GM10266 (cell line): Measurements from ENCODE around the gene ZNF569.

Experiments
- DNase-seq: peaks from one replicate; pipeline ENCODE4 v3.0.0; 2012; ENCODE audit errors: extremely low spot score
- TF ChIP-seq, protein P1 (sequence below): IDR thresholded peaks from 2 replicates; pipeline ENCODE4 v1.5.1; 2012; ENCODE audit warnings: mild to moderate bottlenecking, low read depth; ENCODE audit not compliant: control insufficient read depth, insufficient read depth; ENCODE audit errors: missing control alignments

ZNF569 gene

DNA sequence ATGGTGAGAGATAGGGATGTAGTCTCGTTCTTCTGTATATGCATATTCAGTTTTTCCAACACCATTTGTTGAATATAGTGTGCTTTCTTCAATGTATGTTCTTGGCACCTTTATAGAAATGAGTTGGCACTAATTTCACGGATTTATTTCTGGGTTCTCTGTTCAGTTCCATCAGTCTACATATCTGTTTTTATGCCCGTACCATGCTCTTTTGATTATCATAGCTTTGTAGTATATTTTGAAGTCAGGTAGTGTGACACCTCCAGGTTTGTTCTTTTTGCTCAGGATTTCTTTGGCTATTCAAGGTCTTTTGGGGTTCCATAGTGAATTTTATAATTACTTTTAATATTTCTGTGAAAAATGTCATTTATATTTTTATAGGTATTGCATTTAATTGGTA is 25.0 kb upstream of the ZNF569 start:
- TF ChIP-seq, protein P1, sequence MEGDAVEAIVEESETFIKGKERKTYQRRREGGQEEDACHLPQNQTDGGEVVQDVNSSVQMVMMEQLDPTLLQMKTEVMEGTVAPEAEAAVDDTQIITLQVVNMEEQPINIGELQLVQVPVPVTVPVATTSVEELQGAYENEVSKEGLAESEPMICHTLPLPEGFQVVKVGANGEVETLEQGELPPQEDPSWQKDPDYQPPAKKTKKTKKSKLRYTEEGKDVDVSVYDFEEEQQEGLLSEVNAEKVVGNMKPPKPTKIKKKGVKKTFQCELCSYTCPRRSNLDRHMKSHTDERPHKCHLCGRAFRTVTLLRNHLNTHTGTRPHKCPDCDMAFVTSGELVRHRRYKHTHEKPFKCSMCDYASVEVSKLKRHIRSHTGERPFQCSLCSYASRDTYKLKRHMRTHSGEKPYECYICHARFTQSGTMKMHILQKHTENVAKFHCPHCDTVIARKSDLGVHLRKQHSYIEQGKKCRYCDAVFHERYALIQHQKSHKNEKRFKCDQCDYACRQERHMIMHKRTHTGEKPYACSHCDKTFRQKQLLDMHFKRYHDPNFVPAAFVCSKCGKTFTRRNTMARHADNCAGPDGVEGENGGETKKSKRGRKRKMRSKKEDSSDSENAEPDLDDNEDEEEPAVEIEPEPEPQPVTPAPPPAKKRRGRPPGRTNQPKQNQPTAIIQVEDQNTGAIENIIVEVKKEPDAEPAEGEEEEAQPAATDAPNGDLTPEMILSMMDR, result no peak

DNA sequence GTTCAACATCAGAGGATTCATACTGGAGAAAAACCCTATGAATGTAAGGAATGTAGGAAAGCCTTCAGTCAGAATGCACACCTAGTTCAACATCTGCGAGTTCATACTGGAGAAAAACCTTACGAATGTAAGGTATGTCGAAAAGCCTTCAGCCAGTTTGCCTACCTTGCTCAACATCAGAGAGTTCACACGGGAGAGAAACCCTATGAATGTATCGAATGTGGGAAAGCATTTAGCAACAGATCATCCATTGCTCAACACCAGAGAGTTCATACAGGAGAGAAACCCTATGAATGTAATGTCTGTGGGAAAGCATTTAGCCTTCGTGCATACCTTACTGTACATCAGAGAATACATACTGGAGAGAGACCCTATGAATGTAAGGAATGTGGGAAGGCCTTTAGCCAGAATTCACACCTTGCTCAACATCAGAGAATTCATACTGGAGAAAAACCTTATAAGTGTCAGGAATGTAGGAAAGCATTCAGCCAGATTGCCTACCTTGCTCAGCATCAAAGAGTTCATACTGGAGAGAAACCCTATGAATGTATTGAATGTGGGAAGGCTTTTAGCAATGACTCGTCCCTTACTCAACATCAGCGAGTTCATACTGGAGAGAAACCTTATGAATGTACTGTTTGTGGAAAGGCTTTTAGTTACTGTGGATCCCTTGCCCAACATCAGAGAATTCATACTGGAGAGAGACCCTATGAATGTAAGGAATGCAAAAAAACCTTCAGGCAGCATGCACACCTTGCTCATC is 17.3 kb upstream of the ZNF569 start:
- TF ChIP-seq, protein P1, result no peak
- DNase-seq, result no peak

More for the DNA sequence above, 25.0 kb upstream of the ZNF569 start:
- DNase-seq, result no peak

DNA sequence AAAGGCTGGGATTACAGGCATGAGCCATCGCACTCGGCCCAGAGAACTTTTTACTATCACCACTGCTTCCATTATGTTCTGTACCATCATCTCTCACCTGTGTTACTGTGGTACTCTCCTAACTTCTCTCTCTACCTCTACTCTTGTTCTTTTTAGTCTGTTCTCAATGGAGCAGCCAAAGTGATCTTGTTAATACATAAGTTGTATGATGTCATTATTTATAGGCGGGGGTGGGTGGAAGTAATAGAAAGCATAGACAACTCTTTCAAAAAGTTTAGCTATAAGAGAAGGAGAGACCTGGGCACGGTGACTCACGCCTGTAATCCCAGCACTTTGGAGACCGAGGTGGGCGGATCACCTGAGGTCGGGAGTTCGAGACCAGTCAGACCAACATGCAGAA is 4.9 kb upstream of the ZNF569 start:
- TF ChIP-seq, protein P1, result no peak

GRCh38 chr19:37470216-37470615 is 3.0 kb upstream of the ZNF569 start:
- no peak for DNase-seq

More for the DNA sequence above, 4.9 kb upstream of the ZNF569 start:
- DNase-seq, result no peak

DNA sequence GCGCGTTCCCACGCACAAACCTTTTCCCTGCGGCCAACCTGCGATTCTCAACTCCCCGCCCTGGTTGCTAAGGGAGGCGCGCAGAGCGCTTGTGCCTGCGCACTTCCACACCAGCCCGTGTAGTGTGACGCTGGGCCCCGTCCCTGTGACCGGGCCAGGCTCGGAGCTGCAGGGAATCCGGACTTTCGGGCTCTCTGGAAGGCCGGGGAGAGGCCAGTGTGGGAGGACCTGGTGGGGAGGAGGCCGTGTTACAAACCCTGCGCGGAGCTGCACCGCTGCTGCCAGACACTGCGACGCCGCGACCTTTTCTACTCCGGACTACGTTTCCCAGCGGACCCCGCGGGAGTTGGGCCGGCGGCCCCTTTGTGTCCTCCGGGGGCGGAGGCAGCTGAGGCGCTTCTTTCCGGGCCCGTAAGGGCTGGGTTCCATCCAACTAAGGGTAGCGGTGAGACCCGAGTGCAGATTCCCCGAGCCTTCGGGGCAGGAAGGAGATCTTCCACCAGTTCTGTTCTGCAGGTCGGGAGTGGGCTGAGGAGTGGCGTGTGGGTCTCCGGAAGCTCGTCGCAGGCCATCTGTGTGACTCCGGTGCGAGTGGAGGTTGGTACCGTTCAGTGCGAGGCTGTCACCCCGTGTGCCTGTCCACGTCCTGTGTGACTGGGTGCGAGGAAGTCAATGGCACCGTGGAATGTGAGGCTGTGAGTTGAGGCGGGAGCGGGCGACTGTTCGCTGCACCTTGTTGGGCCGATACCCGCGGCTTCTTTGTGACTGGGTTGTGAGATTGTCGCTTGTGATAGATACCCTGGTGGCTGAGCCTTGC is 1.9 kb upstream of the ZNF569 start, which contains the start of gene ZNF570:
ZNF570 (plus strand) TSS at position 396 of the 817 bp plus-strand sequence. CDS start 999 bp downstream, outside the sequence.
- DNase-seq, result peak; percentile 72
- TF ChIP-seq, protein P1, result no peak

More at GRCh38 chr19:37470216-37470615, 3.0 kb upstream of the ZNF569 start:
- TF ChIP-seq, protein P1, result no peak

DNA sequence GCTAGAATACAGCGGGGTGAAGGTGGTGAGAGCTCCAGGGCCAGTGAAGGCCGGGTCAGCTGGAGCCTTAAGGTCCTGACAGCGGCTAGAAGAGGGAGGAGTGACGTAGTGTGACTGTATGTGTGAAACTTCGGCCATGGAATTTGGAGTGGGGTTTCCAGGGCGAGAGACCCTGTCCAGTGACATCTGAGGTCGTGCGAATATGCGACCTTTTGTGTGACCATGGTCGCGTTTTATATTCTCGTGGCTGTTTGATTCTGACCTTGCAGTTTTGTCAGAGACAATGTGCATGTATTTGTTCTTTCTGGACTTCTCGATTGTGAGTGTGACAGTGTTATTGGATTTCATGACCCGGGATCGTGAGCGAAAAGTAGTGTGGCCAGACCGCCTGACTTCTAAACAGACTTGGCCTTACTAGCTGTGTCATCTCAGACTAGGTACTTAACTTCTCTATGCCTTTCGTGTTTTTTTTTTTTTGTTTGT is 405 bp upstream of the ZNF569 start:
- DNase-seq, result no peak
- TF ChIP-seq, protein P1, result no peak
